ENCODE measurements around the gene ADAMTS15. TPM values are rescaled to one million over a fixed set of nuclear protein-coding genes. Genes with fewer than 3 reads are reported as not detected.

ADAMTS15 gene
- total RNA-seq, 1 donor from 2014 or later: 34.4 TPM

GRCh38 chr11:130415731-130416529, 32.5 kb upstream of the ADAMTS15 start:
- DNase-seq: no peak
- intact Hi-C loops (cut with micrococcal nuclease): no loop called here
- ATAC-seq: no peak

- no peak for DNase-seq
- ATAC-seq: no peak
- intact Hi-C loops (cut with micrococcal nuclease): no loop called here
Observed at GRCh38 chr11:130416530-130416882, 31.9 kb upstream of the ADAMTS15 start.

- ATAC-seq (no peak), DNase-seq (no peak)
- intact Hi-C loops (cut with micrococcal nuclease): no loop called here
Observed at GRCh38 chr11:130416906-130417305, 31.5 kb upstream of the ADAMTS15 start.

- intact Hi-C loops (cut with micrococcal nuclease): no loop called here
- DNase-seq (no peak), ATAC-seq (no peak)
Observed at GRCh38 chr11:130418210-130418609, 30.2 kb upstream of the ADAMTS15 start.

GRCh38 chr11:130418756-130419155, 29.7 kb upstream of the ADAMTS15 start:
- ATAC-seq (peak; percentile 36), DNase-seq (no peak)
- intact Hi-C loops (cut with micrococcal nuclease): no loop called here

GRCh38 chr11:130420478-130421198, 27.8 kb upstream of the ADAMTS15 start:
- intact Hi-C loops (cut with micrococcal nuclease): loop anchor here (10.0 kb wide), 1 partner anchor 206 kb away; no protein-coding TSS in a partner anchor

GRCh38 chr11:130421199-130421585, 27.3 kb upstream of the ADAMTS15 start:
- ATAC-seq: no peak

More at GRCh38 chr11:130420478-130421198, 27.8 kb upstream of the ADAMTS15 start:
- DNase-seq: no peak
- ATAC-seq: peak; percentile 50

GRCh38 chr11:130421697-130422096, 26.7 kb upstream of the ADAMTS15 start:
- DNase-seq (no peak), ATAC-seq (no peak)
- intact Hi-C loops (cut with micrococcal nuclease): loop anchor here (10.0 kb wide), 1 partner anchor 207 kb away; no protein-coding TSS in a partner anchor

More at GRCh38 chr11:130421199-130421585, 27.3 kb upstream of the ADAMTS15 start:
- intact Hi-C loops (cut with micrococcal nuclease): loop anchor here (10.0 kb wide), 1 partner anchor 206 kb away; no protein-coding TSS in a partner anchor
- no peak for DNase-seq

- intact Hi-C loops (cut with micrococcal nuclease): loop anchor here (10.0 kb wide), 1 partner anchor 208 kb away; no protein-coding TSS in a partner anchor
- no peak for ATAC-seq
- no peak for DNase-seq
Observed at GRCh38 chr11:130422251-130422995, 26.0 kb upstream of the ADAMTS15 start.

- ATAC-seq (no peak), DNase-seq (no peak)
- intact Hi-C loops (cut with micrococcal nuclease): loop anchor here (10.0 kb wide), 1 partner anchor 209 kb away; no protein-coding TSS in a partner anchor
Observed at GRCh38 chr11:130423541-130424142, 24.8 kb upstream of the ADAMTS15 start.

- no peak for DNase-seq
- intact Hi-C loops (cut with micrococcal nuclease): loop anchor here (10.0 kb wide), 1 partner anchor 210 kb away; no protein-coding TSS in a partner anchor
- no peak for ATAC-seq
Observed at GRCh38 chr11:130424613-130425140, 23.8 kb upstream of the ADAMTS15 start.

- DNase-seq (no peak), ATAC-seq (no peak)
- intact Hi-C loops (cut with micrococcal nuclease): loop anchor here (10.0 kb wide), 1 partner anchor 210 kb away; no protein-coding TSS in a partner anchor
Observed at GRCh38 chr11:130425156-130425555, 23.3 kb upstream of the ADAMTS15 start.

GRCh38 chr11:130426223-130426836, 22.1 kb upstream of the ADAMTS15 start:
- intact Hi-C loops (cut with micrococcal nuclease): loop anchor here (10.0 kb wide), 1 partner anchor 212 kb away; no protein-coding TSS in a partner anchor
- ATAC-seq (peak; percentile 61), DNase-seq (peak; percentile 45)

GRCh38 chr11:130426837-130427341, 21.6 kb upstream of the ADAMTS15 start:
- ATAC-seq (peak; percentile 16), DNase-seq (no peak)

GRCh38 chr11:130427581-130428315, 20.7 kb upstream of the ADAMTS15 start:
- intact Hi-C loops (cut with micrococcal nuclease): loop anchor here (10.0 kb wide), 1 partner anchor 213 kb away; no protein-coding TSS in a partner anchor
- ATAC-seq: peak; percentile 32
- peak; percentile 44 for DNase-seq

More at GRCh38 chr11:130426837-130427341, 21.6 kb upstream of the ADAMTS15 start:
- intact Hi-C loops (cut with micrococcal nuclease): loop anchor here (10.0 kb wide), 1 partner anchor 212 kb away; no protein-coding TSS in a partner anchor

GRCh38 chr11:130428316-130429119, 19.9 kb upstream of the ADAMTS15 start, which contains the start of gene ADAMTS8:
Gene ADAMTS8 (minus strand): TSS chr11:130428609. CDS start chr11:130428286, 323 bp downstream.
- ATAC-seq: peak; percentile 25
- peak; percentile 37 for DNase-seq
- intact Hi-C loops (cut with micrococcal nuclease): loop anchor here (10.0 kb wide), 1 partner anchor 214 kb away; no protein-coding TSS in a partner anchor
